Daoy (cell line): ENCODE data around the gene REG4. TPM values are rescaled to one million over a fixed set of nuclear protein-coding genes. Genes with fewer than 3 reads are reported as not detected.
"Not testable (repeated sequence)": the region's sequence is repeated elsewhere in the genome, so short reads cannot be mapped to it uniquely, and the experiment has no call there.

ENCODE experiments used
- DNase-seq: peaks from one replicate; pipeline ENCODE4 v3.0.0-alpha.2; 2015; ENCODE audit warnings: low read depth
- total RNA-seq: library from RNA; depleted of rRNA; stranded (reverse); fragments of >200 nt; shearing (Covaris generic); gene quantifications from 2 replicates; pipeline ENCODE4 v1.2.3, GENCODE V29; 2014

The REG4 gene
- total RNA-seq, 1 experiment from 2014 or later = not detected

DNA sequence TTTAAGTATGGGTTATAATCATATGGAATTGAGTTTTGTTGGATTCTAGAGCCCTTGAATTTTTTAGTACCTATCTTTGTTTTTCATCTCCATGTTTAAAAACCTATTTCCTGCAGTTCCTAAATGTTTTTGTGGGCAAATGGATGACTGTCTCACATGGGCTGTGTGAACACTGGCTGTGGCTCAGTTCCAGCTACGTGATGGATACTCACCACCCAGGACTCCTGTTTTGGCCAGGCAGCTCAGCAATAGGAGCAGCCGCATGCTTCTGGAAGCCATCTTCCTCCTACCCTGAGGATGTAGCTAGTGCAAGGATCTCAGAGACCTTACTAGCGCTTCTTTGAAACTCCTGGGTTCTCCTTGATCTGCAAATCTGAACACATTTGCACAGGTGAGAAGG, 2.8 kb downstream of the REG4 start:
- DNase-seq = peak; percentile 63

GRCh38 chr1:119806489-119806888, 4.8 kb downstream of the REG4 start:
- DNase-seq = no peak

DNA sequence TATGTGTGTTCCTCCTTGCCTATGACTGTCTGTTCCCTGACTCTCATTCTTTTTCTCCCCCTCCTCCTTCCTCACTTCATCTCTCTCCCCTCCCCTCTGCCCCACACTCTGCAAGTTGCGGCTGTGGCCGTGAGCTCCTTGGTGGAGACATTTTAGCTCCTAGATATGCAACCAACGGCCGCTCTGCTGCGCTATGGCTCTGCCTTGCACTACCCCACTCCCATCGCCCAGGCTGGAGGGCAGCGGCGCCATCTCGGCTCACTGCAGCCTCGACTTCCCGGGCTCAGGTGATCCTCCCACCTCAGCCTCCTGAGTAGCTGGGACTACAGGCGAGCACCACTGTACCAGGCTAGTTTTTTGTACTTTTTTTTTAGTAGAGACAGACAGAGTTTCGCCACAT, 5.5 kb downstream of the REG4 start:
- no peak for DNase-seq

DNA sequence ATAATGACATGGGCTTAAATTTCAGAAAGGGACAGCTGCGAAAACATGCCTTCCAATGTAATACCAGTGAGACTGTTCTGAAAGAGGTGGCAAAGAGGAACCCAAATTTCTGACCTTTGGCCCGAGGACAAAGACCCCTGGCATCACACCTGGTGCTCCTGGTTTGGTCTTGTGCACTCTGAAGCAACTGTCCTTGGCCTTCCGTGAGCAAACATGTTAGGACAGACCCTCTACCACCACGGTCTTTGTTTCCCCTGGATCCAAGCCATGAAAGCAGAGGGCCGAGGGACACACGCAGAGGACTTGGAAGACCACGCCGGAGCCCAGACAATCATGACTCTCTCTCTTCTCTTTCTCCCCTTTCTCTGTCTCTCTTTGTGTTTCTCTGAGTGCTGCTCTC, 6.0 kb downstream of the REG4 start:
- no peak for DNase-seq

DNA sequence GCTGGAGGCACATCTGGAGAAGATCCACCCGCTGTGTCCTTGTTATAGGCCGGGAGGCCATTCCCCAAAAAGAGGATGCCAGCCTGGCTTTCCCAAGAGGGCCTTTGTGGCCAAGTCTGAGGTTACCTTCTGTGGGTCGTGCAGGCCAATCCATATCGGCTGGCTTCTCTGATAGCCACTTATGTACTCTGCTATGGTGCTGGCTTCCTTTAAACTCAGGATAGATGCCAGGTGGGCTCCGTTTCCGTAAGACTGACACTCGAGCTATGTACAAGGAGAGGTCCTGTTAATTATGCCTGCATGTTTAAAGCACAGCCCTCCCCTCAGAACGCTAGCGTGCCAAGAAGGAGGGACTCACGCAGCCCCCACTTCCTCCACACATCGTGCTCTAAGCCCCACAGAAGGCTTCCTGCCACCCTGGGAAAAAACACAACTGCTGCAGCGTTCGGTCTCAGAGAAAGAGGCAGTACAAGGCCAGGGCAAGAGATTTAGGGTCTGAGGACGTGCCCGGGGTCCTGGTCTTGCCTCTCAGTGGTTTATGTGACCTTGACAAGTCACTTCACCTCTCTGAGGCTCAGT, 11.6 kb downstream of the REG4 start:
- DNase-seq = no peak

- DNase-seq = no peak
Observed at GRCh38 chr1:119799003-119799402, 12.3 kb downstream of the REG4 start.

GRCh38 chr1:119797606-119798005, 13.7 kb downstream of the REG4 start:
- DNase-seq = no peak

DNA sequence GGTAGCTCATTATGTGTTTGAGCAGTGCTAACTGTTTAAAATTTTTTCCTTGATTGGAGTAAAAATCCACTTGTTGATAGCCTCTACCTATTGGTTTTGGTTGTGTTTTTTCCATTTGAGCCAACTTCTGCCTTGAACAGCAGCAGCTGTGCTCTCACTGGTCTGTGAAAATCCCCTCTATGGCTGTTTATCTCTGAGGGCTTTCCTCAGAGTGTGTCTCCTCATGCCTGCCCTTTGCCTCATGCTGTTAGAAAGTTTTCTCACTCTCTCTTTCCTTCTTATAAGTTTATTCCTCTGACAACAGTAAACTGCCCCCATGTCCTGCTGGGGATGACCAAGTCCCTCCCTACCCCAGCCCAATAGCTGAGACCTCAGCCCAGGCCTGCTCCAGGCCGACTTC, 14.1 kb downstream of the REG4 start:
- no peak for DNase-seq

DNA sequence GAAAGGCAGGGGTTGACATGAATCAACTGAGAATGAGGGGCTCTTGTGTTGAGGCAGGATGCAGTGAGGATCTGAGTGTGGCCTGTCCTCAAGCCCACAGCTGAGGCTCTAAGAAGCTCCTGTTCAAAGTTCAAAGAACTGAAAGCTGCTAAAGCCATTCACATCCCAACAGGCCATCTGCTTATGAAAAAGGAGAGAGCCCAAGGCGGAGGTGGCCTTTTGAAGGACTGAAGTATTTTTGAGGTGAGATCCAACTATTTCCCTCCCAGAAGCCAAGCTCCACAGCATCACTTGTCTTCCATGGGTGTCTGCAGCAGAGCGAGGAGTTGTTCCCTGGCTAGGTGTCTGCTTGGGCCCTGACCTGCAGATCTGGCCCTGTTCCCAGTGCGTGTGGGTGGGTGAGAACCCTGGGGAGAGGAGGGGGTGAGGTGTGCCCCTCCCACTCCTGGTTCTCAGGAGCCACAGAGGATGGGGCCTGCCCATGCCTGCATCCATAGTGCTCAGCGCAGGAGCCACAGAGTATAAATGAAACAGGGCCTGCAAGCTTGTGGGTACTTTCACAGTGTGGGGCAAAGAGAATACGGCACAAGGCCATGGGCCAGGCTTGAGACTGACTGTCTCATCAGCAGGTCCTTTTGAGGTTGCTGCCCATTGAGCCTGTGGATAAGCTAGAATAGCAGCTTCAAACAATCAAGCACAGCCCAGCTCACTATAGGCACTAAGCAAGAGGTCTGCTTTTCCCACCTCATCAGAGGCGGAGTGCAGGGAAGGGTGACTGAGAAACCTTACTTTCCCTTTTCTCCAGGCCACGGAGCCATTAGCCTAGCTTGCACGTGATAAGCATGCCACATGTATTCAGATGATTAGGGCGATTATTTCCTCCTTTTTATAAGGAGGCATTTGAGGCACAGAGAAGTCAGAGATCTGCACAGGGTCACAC, 15.7 kb downstream of the REG4 start:
- DNase-seq = no peak

DNA sequence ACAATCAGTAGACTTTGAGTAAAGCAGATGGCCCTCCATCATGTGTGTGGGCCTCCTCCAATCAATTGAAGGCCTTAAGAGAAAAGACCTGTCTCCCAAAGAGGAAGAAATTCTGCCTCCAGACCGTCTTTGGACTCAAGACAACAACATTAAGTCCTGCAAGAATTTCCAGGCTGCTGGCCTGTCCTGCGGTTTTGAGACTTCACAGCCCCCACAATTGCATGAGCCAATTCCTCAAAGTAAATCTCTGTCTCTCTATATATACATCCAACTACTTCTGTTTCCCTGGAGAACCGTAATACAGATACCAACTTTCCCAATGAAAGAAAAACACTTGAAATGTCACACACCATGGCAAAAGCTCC, 16.4 kb downstream of the REG4 start:
- DNase-seq = no peak

DNA sequence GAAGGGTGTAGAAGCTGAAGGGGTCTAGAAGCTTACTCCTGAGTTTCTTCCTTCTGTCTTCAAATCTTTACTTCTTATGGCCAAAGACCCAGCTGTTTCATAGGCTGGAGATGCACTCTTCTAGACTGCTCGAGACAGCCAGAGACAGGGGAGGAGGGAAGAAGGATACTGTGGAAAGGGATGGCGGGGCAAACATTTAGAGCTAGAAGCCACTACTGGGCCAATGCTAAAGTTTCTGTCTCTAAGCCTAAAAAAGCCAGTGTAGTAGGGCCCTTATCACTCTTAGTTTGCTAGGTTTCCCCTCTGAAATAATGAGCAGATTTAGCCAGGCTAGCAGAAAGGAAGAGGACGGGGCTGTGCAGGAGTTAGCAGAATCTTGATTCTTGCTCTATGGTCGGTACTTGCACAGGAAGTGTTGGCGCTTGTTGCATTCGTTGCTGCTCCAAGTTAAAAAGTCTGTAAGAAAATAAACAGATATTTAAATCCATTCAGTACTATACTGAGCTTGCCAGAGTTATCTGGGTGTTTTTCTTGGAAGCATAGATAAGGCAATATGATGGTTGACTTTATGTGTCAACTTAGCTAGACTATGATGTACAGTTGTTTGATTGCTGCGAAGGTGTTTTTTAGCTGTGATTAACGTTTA, 16.9 kb downstream of the REG4 start:
- no peak for DNase-seq

DNA sequence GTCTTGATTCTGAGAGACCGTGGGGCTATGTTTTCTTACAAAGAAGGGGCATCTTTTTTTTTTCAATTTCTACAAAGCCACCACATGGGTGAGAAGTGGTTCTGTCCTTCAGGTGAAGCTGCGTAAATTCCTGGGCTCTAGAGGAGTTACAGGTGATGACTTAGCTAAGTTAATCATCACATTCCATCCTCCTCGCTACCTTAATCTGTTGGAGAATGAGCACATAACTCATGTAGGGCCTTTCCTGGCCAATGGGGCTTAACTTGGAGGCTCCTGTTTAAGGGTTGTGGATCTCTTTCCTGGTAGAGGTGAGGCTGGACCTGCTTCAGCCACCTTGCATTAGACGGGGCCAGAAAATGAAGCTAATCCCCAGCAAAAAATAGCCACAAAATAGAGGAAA, 19.9 kb downstream of the REG4 start:
- no peak for DNase-seq

DNA sequence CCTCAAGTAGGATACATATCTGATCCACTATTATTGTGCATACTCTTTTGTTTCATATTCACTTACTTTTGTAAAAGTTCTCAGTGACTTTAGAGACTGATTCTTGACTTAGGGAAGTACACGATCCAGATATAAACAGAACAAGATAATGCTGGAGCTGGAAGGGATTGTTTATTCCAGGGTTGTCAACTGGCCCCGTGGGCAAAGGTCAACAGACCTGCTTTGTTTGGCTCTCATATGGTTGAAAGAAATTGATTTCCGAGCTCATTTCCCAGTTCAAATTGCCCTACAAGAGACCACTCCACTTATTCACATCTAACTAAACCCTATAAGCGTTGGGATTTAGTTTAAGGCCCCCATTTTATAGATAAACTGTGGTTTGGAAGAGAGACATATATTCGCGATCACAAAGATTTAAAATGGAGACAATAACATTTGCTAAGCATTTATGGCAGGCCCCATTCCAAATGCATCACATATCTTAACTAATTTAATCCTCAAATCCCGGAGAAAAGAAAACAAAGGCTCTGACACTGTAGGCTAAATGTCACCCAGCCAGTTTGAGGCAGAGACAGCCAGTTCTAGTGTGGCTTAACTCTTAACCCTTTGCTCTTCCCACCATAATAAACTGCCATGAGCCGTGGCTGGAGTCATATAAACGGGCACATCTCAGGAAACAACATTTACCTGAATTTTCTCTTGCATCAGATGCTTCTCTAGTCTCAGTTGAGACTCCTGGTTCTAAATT, 20.6 kb downstream of the REG4 start:
- no peak for DNase-seq

- peak; percentile 63 for DNase-seq
Observed at GRCh38 chr1:119787776-119788175, 23.5 kb downstream of the REG4 start.

- not testable (repeated sequence) for DNase-seq
Observed at GRCh38 chr1:119786473-119787050, 24.7 kb downstream of the REG4 start.

DNA sequence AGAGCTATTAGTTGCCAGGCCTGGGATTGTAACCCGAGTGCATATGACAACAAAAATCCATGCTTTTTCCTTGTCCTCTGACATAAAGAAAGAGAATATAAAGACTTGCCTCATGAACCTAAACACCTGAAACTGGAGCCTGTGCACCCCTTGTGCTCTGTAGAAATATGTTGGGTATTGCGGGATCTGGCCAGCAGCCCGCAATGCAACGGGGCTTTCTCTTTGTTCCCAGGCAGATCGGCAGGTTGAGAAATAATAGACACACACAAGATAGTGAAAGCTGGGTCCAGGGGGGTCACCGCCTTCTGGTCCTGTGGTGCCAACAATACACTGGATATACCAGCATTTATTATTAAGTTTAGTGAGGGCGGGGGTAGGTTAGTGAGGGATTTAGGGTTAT, 25.2 kb downstream of the REG4 start:
- not testable (repeated sequence) for DNase-seq

DNA sequence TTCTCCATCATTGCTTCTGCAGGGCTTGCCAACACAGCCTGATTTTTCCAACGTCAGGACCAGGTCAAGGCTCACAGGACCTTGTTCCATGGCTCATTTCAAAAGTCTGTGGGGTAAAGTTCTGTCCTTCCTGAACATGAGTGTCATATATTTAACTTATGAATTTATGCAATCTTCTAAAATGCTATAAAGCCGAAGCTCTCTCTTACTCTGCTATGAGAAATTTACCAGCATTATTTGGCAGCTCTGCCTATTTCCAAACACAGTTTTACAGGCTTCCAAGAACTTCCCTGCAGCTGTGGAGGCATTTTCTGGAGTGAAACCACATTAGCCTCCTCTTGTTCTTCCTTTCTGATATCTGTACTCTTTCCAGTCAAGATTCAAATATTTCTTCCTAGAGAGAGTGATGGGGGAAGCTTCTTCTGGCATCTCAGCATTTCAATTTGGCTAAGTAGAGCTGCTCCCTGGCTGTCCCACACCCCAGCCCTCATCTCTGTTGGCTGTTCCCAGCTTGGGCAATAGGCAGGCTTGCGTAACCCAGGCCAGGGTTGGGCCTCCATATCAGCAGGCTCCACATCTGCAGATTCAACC, 27.0 kb downstream of the REG4 start:
- DNase-seq = no peak

DNA sequence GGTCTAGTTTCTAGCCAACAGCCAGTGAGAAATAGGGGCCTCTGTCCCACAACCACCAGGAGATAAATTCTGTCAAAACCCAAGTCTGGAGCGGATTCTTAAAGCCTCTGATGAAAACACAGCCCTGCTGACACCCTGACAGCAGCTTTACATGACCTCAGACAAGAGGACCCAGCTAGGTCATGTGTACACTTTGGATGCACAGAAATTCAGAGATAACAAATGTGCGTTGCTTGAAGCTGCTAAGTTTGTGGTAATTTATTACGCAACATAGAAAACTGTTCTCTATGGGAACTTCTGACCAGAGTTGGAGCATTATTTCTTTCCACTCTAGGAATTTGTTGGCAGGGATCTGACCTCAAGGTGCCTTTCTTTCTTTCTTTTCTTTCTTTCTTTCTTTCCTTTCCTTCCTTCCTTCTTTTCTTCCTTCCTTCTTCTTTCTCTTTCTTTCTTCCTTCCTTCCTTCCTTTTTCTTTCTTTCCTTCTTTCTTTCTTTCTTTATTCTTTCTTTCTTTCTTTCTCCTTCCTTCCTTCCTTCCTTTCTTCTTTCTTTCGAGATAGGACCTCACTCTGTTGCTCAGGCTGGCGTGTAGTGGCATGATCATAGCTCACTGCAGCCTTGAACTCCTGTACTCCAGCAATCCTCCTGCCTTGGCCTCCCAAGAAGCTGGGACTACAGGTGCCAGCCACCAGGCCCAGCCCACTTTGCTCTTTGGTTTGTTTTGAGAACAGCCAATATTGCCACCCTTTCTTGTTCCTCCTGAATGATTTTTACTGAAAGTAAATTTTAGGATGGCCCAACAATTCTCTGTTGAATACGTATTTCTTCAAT, 27.7 kb downstream of the REG4 start:
- DNase-seq = no peak

DNA sequence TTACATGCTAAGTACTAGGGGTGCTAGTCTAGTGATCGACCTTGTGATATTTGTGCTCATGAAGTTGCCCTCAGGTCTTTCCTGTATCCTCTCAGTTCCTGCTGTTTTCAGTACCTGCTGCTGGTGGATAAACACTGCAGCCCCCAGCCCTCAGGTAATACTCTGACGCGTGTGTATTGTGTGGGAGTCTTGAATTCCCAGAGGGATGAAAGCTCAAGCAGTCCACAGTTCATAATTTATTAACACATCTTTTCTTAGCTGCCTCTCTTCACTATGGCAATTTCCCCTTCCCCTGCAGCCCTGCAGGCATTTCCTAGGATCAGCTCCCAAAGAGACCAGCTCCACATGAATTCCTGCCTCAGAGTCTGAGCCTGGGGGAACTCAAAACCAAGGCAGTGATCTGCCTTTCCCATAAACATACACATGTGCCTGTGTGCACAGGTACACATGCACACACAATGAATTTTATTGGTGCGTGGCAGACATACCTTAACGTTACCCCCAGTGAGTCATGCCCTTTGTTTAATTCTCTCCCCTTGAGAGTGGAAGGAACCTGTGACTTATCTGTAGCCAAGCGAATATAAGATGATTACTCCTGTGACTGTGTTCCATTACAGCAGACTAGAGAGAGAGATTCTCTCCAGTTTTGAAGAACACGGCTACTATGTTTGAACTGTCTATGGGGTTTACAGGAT, 28.5 kb downstream of the REG4 start:
- DNase-seq = no peak
